ENCODE results near the gene ITGB4. TPM values are rescaled to one million over a fixed set of nuclear protein-coding genes. Genes with fewer than 3 reads are reported as not detected.

ITGB4 gene
- total and polyA plus RNA-seq, 9 of the 15 experiments (the other 6 are each of a cell fraction or from before 2014, with no cell fraction given): 0.05 to 2.8 (median 0.76) TPM; not detected in 3

- no peaks in the 10 kb centered on the region for H3K27me3 ChIP-seq (ENCODE audit: control insufficient read depth in 2 of 2, insufficient read depth in 2 of 2, low read length in 2 of 2)
- H3K27ac ChIP-seq (ENCODE audit: extremely low read depth, low read depth, low read length): no peak overlapping the region
- no peak for FAIRE-seq
- no peaks in the 10 kb centered on the region for H3K79me2 ChIP-seq (ENCODE audit: control insufficient read depth, insufficient read depth, low read length)
- H3K4me3 ChIP-seq: no peak overlapping the region
- ChIA-PET POLR2A (interaction anchor here (1.6 to 14.7 kb wide), 3 partner anchors 9 to 67 kb away, joined by 6 to 464 read pairs (median 8); a partner anchor contains a TSS), CTCF (ENCODE audit: low intra/inter-chr PET ratio) (no interaction called here)
- peak overlapping the region in 1 of 2 experiments; percentile 65; a peak in 1 of 4 replicates for H3K9ac ChIP-seq (ENCODE audit: insufficient read depth in 1 of 2, low read depth in 2 of 2, low read length in 2 of 2)
- TF ChIP-seq BRF1 (IDR thresholded peaks at IDR 0.05; ENCODE audit: borderline replicate concordance, extremely low read depth, insufficient read length) (no peak), NR4A1 (CRISPR knock-in tag; IDR thresholded peaks at IDR 0.05) (no peak), NR4A1 (tag; IDR thresholded peaks at IDR 0.05) (no peak), UBTF (IDR thresholded peaks at IDR 0.05; ENCODE audit: borderline replicate concordance in 1 of 2, low read depth in 2 of 2, low read length in 2 of 2) (no peak), ZNF143 (CRISPR knock-in tag; IDR thresholded peaks at IDR 0.05) (0 out of 2 replicates have a peak, but pooled peaks have one; percentile 20), SP1 (CRISPR knock-in tag; IDR thresholded peaks at IDR 0.05) (no peak), ZNF41 (CRISPR knock-in tag; conservative IDR thresholded peaks at IDR 0.05) (no peak), RNF219 (CRISPR knock-in tag; IDR thresholded peaks at IDR 0.05) (no peak)
- intact Hi-C loops (cut with micrococcal nuclease): loop anchor here (5.0 kb wide), 1 partner anchor 84 kb away; no protein-coding TSS in a partner anchor
- no peaks in the 10 kb centered on the region; the same call in 1 of the 2 replicates for H4K20me1 ChIP-seq (replicated peaks; ENCODE audit: control insufficient read depth, insufficient read depth, low read length)
- no peaks in the 10 kb centered on the region for H3K9me3 ChIP-seq (replicated peaks; ENCODE audit: control insufficient read depth, insufficient read depth, low read depth, low read length)
- no peak overlapping the region for H3K4me2 ChIP-seq (ENCODE audit: insufficient read depth, low read length)
- ATAC-seq: no peak
- H3K4me1 ChIP-seq (replicated peaks in 1 of 2; ENCODE audit: control insufficient read depth in 2 of 2, insufficient read depth in 2 of 2, low read length in 2 of 2): peaks cover 12 to 44% of the 10 kb centered on the region in 2 experiments
- peaks cover 4% of the 10 kb centered on the region for H3K9me1 ChIP-seq (ENCODE audit: control insufficient read depth, insufficient read depth, low read length)
- 94% methylated on average over 3 of the region's 3 CpGs for WGBS (ENCODE audit: insufficient coverage, low coverage, missing lambda C conversion rate)
- no peaks in the 10 kb centered on the region for H3K36me3 ChIP-seq (ENCODE audit: control insufficient read depth, insufficient read depth, low read length)
- no peak overlapping the region for H2AFZ ChIP-seq (ENCODE audit: low read depth, low read length)
- BruUV-seq (replicated peaks): no TSS peak
- in situ Hi-C loops (cut with MboI): no loop called here
- DNase-seq (ENCODE audit: extremely low read depth in 1 of 4, low spot score in 3 of 4): no peak
These were observed 42.0 kb downstream of the ITGB4 start for GRCh38 chr17:75763269-75763607.

All from K562 (cell line).